AG04450 (cell line): ENCODE measurements around the gene MIGA1. TPM values are rescaled to one million over a fixed set of nuclear protein-coding genes. Genes with fewer than 3 reads are reported as not detected.
"Not testable (repeated sequence)": the region's sequence is repeated elsewhere in the genome, so short reads cannot be mapped to it uniquely, and the experiment has no call there.

Experiments used
- CTCF ChIA-PET: fragments of 300-600, 350-600 bp; formaldehyde crosslinking; extraction: SDS; loops from one replicate; lab custom pipeline; 2022; ENCODE audit warnings: antibody characterized with exemption, inconsistent platforms; lab: Charles Lee
- POLR2A ChIA-PET: fragments of 350-600 bp; formaldehyde crosslinking; extraction: SDS; loops from one replicate; lab custom pipeline; 2021; ENCODE audit warnings: antibody characterized with exemption, inconsistent platforms; lab: Yijun Ruan, JAX
- DNase-seq: peaks from one replicate; pipeline ENCODE4 v3.0.0-alpha.2; 2011; ENCODE audit warnings: low read depth, low spot score
- H3K27ac ChIP-seq: one replicate; pipeline ENCODE4 v1.5.1; 2012; ENCODE audit warnings: low read depth, low read length, control low read depth
- H3K27me3 ChIP-seq: one replicate; pipeline ENCODE4 v1.6.0; 2012; ENCODE audit warnings: low read length; ENCODE audit not compliant: control insufficient read depth, insufficient read depth
- H3K4me3 ChIP-seq: 2 replicates; pipeline ENCODE4 v1.5.1; 2011; ENCODE audit warnings: mild to moderate bottlenecking, low read depth, low read length, control low read depth
- H3K9me3 ChIP-seq: 2 replicates; pipeline ENCODE4 v1.5.1; 2012; ENCODE audit warnings: low read length; ENCODE audit not compliant: control insufficient read depth, insufficient read depth
- polyA plus RNA-seq: library from polyadenylated mRNA; depleted of rRNA; stranded (reverse); fragments of >200 nt; gene quantifications from 2 replicates; pipeline ENCODE4 v1.2.3, GENCODE V29; 2011
- TF ChIP-seq, protein P1 (sequence below): IDR thresholded peaks from 2 replicates; pipeline ENCODE4 v1.5.1; 2011; ENCODE audit warnings: low read depth, low read length, control low read depth, inconsistent platforms

Gene MIGA1
- polyA plus RNA-seq, 1 experiment, result 5.5 TPM

- H3K9me3 ChIP-seq, result no peaks in the 10 kb centered on the region
- TF ChIP-seq, protein P1, sequence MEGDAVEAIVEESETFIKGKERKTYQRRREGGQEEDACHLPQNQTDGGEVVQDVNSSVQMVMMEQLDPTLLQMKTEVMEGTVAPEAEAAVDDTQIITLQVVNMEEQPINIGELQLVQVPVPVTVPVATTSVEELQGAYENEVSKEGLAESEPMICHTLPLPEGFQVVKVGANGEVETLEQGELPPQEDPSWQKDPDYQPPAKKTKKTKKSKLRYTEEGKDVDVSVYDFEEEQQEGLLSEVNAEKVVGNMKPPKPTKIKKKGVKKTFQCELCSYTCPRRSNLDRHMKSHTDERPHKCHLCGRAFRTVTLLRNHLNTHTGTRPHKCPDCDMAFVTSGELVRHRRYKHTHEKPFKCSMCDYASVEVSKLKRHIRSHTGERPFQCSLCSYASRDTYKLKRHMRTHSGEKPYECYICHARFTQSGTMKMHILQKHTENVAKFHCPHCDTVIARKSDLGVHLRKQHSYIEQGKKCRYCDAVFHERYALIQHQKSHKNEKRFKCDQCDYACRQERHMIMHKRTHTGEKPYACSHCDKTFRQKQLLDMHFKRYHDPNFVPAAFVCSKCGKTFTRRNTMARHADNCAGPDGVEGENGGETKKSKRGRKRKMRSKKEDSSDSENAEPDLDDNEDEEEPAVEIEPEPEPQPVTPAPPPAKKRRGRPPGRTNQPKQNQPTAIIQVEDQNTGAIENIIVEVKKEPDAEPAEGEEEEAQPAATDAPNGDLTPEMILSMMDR, result no peak
- POLR2A ChIA-PET, result interaction anchor here (0.6 kb wide), 1 partner anchor 184 kb away, joined by 3 read pairs; no protein-coding TSS in a partner anchor
Observed at GRCh38 chr1:77906019-77906545, 126.6 kb downstream of the MIGA1 start.

GRCh38 chr1:77906624-77907023 is 127.2 kb downstream of the MIGA1 start:
- Histone ChIP-seq H3K9me3 (no peaks in the 10 kb centered on the region), H3K27ac (no peak overlapping the region), H3K27me3 (no peaks in the 10 kb centered on the region), H3K4me3 (no peak overlapping the region)
- ChIA-PET CTCF (no interaction called here), POLR2A (no interaction called here)
- no peak for DNase-seq
- TF ChIP-seq, protein P1, result no peak

More at GRCh38 chr1:77906019-77906545, 126.6 kb downstream of the MIGA1 start:
- no peak for DNase-seq
- Histone ChIP-seq H3K4me3 (no peak overlapping the region), H3K27ac (no peak overlapping the region), H3K27me3 (no peaks in the 10 kb centered on the region)
- CTCF ChIA-PET, result interaction anchor here (0.6 kb wide), 1 partner anchor 505 kb away, joined by 3 read pairs; no protein-coding TSS in a partner anchor

DNA sequence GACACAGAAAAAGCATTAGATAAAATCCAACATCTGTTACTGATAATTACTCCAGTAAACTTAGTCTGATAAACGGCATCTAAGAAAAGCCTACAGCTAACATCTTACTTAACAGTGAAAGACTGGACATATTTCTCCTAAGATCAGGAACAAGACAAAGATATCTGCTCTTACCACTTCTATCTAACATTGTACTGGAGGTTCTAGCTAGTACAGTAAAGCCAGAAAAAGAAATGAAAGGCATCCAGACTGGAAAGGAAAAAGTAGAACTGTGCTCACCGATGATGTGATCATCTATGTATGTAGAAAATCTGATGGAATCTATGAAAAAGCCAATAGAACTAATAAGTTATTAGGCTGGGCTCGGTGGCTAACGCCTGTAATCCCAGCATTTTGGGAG is 130.7 kb downstream of the MIGA1 start:
- H3K4me3 ChIP-seq, result no peak overlapping the region

DNA sequence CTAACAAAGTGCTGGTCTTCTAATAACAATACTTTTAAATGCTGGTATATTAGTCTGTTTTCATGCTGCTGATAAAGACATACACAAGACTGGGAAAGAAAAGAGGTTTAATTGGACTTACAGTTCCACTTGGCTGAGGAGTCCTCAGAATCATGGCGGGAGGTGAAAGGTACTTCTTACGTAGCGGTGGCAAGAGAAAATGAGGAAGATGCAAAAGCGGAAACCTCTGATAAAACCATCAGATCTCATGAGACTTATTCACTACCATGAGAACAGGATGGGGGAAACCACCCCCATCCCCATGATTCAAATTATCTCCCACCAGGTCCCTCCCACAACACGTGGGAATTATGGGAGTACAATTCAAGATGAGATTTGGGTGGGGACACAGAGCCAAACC is 139.5 kb downstream of the MIGA1 start:
- H3K27ac ChIP-seq, H3K4me3 ChIP-seq, CTCF ChIA-PET, H3K9me3 ChIP-seq, POLR2A ChIA-PET, H3K27me3 ChIP-seq, DNase-seq: not testable (repeated sequence)

More for the DNA sequence above, 130.7 kb downstream of the MIGA1 start:
- TF ChIP-seq, protein P1, result no peak
- CTCF ChIA-PET, result interaction anchor here (0.6 kb wide), 1 partner anchor 195 kb away, joined by 5 read pairs; no protein-coding TSS in a partner anchor
- POLR2A ChIA-PET, result interaction anchor here (0.7 to 1.0 kb wide), 2 partner anchors 12 to 215 kb away, joined by 4 to 12 read pairs; no protein-coding TSS in a partner anchor
- no peak overlapping the region for H3K27ac ChIP-seq
- no peak for DNase-seq
- H3K27me3 ChIP-seq, result no peaks in the 10 kb centered on the region
- no peaks in the 10 kb centered on the region for H3K9me3 ChIP-seq

DNA sequence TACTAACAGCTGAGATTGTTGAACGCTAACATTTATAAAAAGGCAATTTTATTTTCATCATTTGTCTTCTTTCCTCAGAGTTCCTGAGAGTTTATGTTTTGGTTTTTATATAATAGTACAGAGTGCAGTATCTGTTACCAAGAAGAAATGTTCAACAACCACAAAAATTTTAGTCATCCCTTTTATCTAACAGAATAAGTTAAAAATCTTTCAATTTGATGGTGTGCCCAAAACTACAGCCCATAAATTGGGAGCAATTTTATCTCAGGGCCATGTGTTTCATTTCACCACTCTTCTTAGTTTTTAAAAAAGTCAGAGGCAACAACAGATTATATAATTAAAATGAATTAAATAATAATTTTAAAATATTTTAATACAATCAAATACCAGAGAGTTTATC is 146.1 kb downstream of the MIGA1 start:
- no peak overlapping the region for H3K27ac ChIP-seq
- CTCF ChIA-PET, result interaction anchor here (1.3 kb wide), 1 partner anchor 44 kb away, joined by 3 read pairs; no protein-coding TSS in a partner anchor

More for the DNA sequence above, 146.1 kb downstream of the MIGA1 start:
- Histone ChIP-seq H3K4me3 (no peak overlapping the region), H3K9me3 (no peaks in the 10 kb centered on the region), H3K27me3 (no peaks in the 10 kb centered on the region)
- POLR2A ChIA-PET, result no interaction called here
- TF ChIP-seq, protein P1, result no peak
- DNase-seq, result peak; percentile 8
